ENCODE data around the gene ARMC7. TPM values are rescaled to one million over a fixed set of nuclear protein-coding genes. Genes with fewer than 3 reads are reported as not detected.
"Not testable (repeated sequence)": the region's sequence is repeated elsewhere in the genome, so short reads cannot be mapped to it uniquely, and the experiment has no call there.

The ARMC7 gene
- total RNA-seq, 1 donor from 2014 or later = 1.9 TPM

GRCh38 chr17:75155191-75155601 is 45.4 kb downstream of the ARMC7 start:
- H3K4me1 ChIP-seq = peaks cover 17% of the 10 kb centered on the region
- peaks cover 5% of the 10 kb centered on the region for H3K27me3 Mint-ChIP-seq (ENCODE audit: insufficient read depth, low read depth)
- no peak overlapping the region for H3K9ac ChIP-seq
- H3K27ac ChIP-seq = no peak overlapping the region
- H3K36me3 ChIP-seq = no peaks in the 10 kb centered on the region
- no peaks in the 10 kb centered on the region for H3K27me3 ChIP-seq
- TF ChIP-seq EZH2 (IDR thresholded peaks at IDR 0.05) (no peak), EZH2phosphoT487 (IDR thresholded peaks at IDR 0.05) (no peak), CTCF (IDR thresholded peaks at IDR 0.05) (no peak)
- peaks cover 42% of the 10 kb centered on the region for H4K20me1 ChIP-seq (ENCODE audit: low read depth)
- H3F3A ChIP-seq (ENCODE audit: low read depth) = peaks cover 11% of the 10 kb centered on the region
- peak; percentile 30 for DNase-seq (ENCODE audit: low spot score)
- no peak overlapping the region for H2AFZ ChIP-seq (replicated peaks)
- H3K36me3 Mint-ChIP-seq = peaks cover 11% of the 10 kb centered on the region
- peak overlapping the region; percentile 69 for H3K4me2 ChIP-seq
- peaks cover 18% of the 10 kb centered on the region for H3K4me1 Mint-ChIP-seq
- H3K79me2 ChIP-seq (ENCODE audit: low read depth) = peaks cover 41% of the 10 kb centered on the region
- peak overlapping the region; percentile 29 for H3K4me3 ChIP-seq
- no peaks in the 10 kb centered on the region for H3K9me3 Mint-ChIP-seq
- H3K9me3 ChIP-seq (ENCODE audit: low read depth) = no peaks in the 10 kb centered on the region
- peak overlapping the region; percentile 62 for H3K4me3 Mint-ChIP-seq
- no peak overlapping the region for H3K27ac Mint-ChIP-seq

GRCh38 chr17:75158480-75158879 is 48.7 kb downstream of the ARMC7 start:
- H3K4me1 Mint-ChIP-seq; H3K4me3 ChIP-seq; H3K27me3 ChIP-seq; H3K9me3 Mint-ChIP-seq; H3K27ac ChIP-seq; H2AFZ ChIP-seq (replicated peaks); DNase-seq (ENCODE audit: low spot score); H3K36me3 ChIP-seq; H3K9ac ChIP-seq; H3K27me3 Mint-ChIP-seq (ENCODE audit: insufficient read depth, low read depth); H3K4me3 Mint-ChIP-seq; H3K4me2 ChIP-seq; H3K4me1 ChIP-seq; H3K27ac Mint-ChIP-seq; H3K79me2 ChIP-seq (ENCODE audit: low read depth); H3K9me3 ChIP-seq (ENCODE audit: low read depth): not testable (repeated sequence)
- Histone ChIP-seq H3F3A (ENCODE audit: low read depth) (peaks cover 20% of the 10 kb centered on the region), H4K20me1 (ENCODE audit: low read depth) (peaks cover 15% of the 10 kb centered on the region)
- H3K36me3 Mint-ChIP-seq = peaks cover 12% of the 10 kb centered on the region

- H4K20me1 ChIP-seq (ENCODE audit: low read depth) = peaks cover 10% of the 10 kb centered on the region
- peaks cover 7% of the 10 kb centered on the region for H3K4me1 ChIP-seq
- H2AFZ ChIP-seq (replicated peaks) = no peak overlapping the region
- no peak overlapping the region for H3K9ac ChIP-seq
- no peaks in the 10 kb centered on the region for H3K9me3 ChIP-seq (ENCODE audit: low read depth)
- H3K4me2 ChIP-seq = no peak overlapping the region
- Mint-ChIP-seq H3K27me3 (ENCODE audit: insufficient read depth, low read depth) (peaks cover 5% of the 10 kb centered on the region), H3K4me1 (peaks cover 4% of the 10 kb centered on the region), H3K4me3 (no peak overlapping the region), H3K9me3 (no peaks in the 10 kb centered on the region), H3K36me3 (peaks cover 14% of the 10 kb centered on the region), H3K27ac (no peak overlapping the region)
- H3K36me3 ChIP-seq = no peaks in the 10 kb centered on the region
- no peaks in the 10 kb centered on the region for H3K27me3 ChIP-seq
- DNase-seq (ENCODE audit: low spot score) = no peak
- H3K4me3 ChIP-seq = no peak overlapping the region
- peaks cover 29% of the 10 kb centered on the region for H3F3A ChIP-seq (ENCODE audit: low read depth)
- no peaks in the 10 kb centered on the region for H3K79me2 ChIP-seq (ENCODE audit: low read depth)
- TF ChIP-seq CTCF (IDR thresholded peaks at IDR 0.05) (no peak), EZH2phosphoT487 (IDR thresholded peaks at IDR 0.05) (no peak), EZH2 (IDR thresholded peaks at IDR 0.05) (no peak)
- H3K27ac ChIP-seq = no peak overlapping the region
Observed at GRCh38 chr17:75159196-75160031, 49.6 kb downstream of the ARMC7 start.

GRCh38 chr17:75160211-75160610 is 50.4 kb downstream of the ARMC7 start:
- no peak overlapping the region for H3K4me3 ChIP-seq
- H3K9me3 ChIP-seq (ENCODE audit: low read depth) = no peaks in the 10 kb centered on the region
- H3K9ac ChIP-seq = no peak overlapping the region
- H3K4me1 ChIP-seq = peaks cover 2% of the 10 kb centered on the region
- H3K27me3 ChIP-seq = no peaks in the 10 kb centered on the region
- no peak for DNase-seq (ENCODE audit: low spot score)
- H3K4me1 Mint-ChIP-seq = no peaks in the 10 kb centered on the region
- H3K27me3 Mint-ChIP-seq (ENCODE audit: insufficient read depth, low read depth) = peaks cover 5% of the 10 kb centered on the region
- peaks cover 17% of the 10 kb centered on the region for H3K36me3 Mint-ChIP-seq
- no peaks in the 10 kb centered on the region for H3K9me3 Mint-ChIP-seq
- no peaks in the 10 kb centered on the region for H3K79me2 ChIP-seq (ENCODE audit: low read depth)
- no peak overlapping the region for H2AFZ ChIP-seq (replicated peaks)
- no peak overlapping the region for H3K4me3 Mint-ChIP-seq
- peaks cover 26% of the 10 kb centered on the region for H3F3A ChIP-seq (ENCODE audit: low read depth)
- H4K20me1 ChIP-seq (ENCODE audit: low read depth) = peaks cover 5% of the 10 kb centered on the region
- no peaks in the 10 kb centered on the region for H3K36me3 ChIP-seq
- no peak for TF ChIP-seq CTCF (IDR thresholded peaks at IDR 0.05)
- no peak for TF ChIP-seq EZH2phosphoT487 (IDR thresholded peaks at IDR 0.05)
- TF ChIP-seq EZH2 (IDR thresholded peaks at IDR 0.05) = no peak
- no peak overlapping the region for H3K27ac ChIP-seq
- H3K4me2 ChIP-seq = no peak overlapping the region
- no peak overlapping the region for H3K27ac Mint-ChIP-seq

Data from neural progenitor cell (in vitro differentiated cells).